GM15510 (cell line): ENCODE measurements around the gene DRG1.

Source experiments
- POLR2A ChIP-seq: IDR thresholded peaks from 3 replicates; pipeline ENCODE4 v1.6.1; 2011; ENCODE audit warnings: borderline replicate concordance; ENCODE audit not compliant: insufficient read length; ENCODE audit errors: extremely low read depth

DRG1 gene

GRCh38 chr22:31440681-31441080 lies 41.3 kb downstream of the DRG1 start:
- no peak for TF ChIP-seq POLR2A

GRCh38 chr22:31441652-31442051 lies 42.2 kb downstream of the DRG1 start:
- no peak for TF ChIP-seq POLR2A

GRCh38 chr22:31442768-31443489 lies 43.5 kb downstream of the DRG1 start:
- no peak for TF ChIP-seq POLR2A

- TF ChIP-seq POLR2A, result no peak
These were observed 44.1 kb downstream of the DRG1 start for GRCh38 chr22:31443516-31443915.

GRCh38 chr22:31445642-31446041 lies 46.2 kb downstream of the DRG1 start:
- TF ChIP-seq POLR2A, result no peak

GRCh38 chr22:31446208-31446607 lies 46.8 kb downstream of the DRG1 start:
- no peak for TF ChIP-seq POLR2A

GRCh38 chr22:31446767-31447166 lies 47.4 kb downstream of the DRG1 start:
- no peak for TF ChIP-seq POLR2A

GRCh38 chr22:31447337-31447736 lies 47.9 kb downstream of the DRG1 start:
- no peak for TF ChIP-seq POLR2A

- TF ChIP-seq POLR2A, result no peak
These were observed 49.0 kb downstream of the DRG1 start for GRCh38 chr22:31448382-31448781.

GRCh38 chr22:31449506-31449905 lies 50.1 kb downstream of the DRG1 start:
- no peak for TF ChIP-seq POLR2A

GRCh38 chr22:31451709-31452571 lies 52.5 kb downstream of the DRG1 start:
- no peak for TF ChIP-seq POLR2A

GRCh38 chr22:31461699-31462098 lies 62.3 kb downstream of the DRG1 start:
- no peak for TF ChIP-seq POLR2A

- no peak for TF ChIP-seq POLR2A
These were observed 65.9 kb downstream of the DRG1 start for GRCh38 chr22:31465307-31465706.

GRCh38 chr22:31474743-31475142 lies 75.3 kb downstream of the DRG1 start:
- no peak for TF ChIP-seq POLR2A

- TF ChIP-seq POLR2A, result no peak
These were observed 76.4 kb downstream of the DRG1 start for GRCh38 chr22:31475800-31476199.

GRCh38 chr22:31477329-31477728 lies 77.9 kb downstream of the DRG1 start:
- no peak for TF ChIP-seq POLR2A
